GM18909 (cell line): Measurements from ENCODE around the gene FMN1.

ENCODE experiments used
- ATAC-seq: cut with Tn5 transposase; IDR thresholded peaks from one replicate; pipeline ENCODE4 v1.9.1; 2021; ENCODE audit warnings: mild to moderate bottlenecking; ENCODE audit not compliant: unreplicated experiment, poor library complexity

FMN1 gene

GRCh38 chr15:33157371-33158037 is 37.0 kb downstream of the FMN1 start:
- no peak for ATAC-seq

DNA sequence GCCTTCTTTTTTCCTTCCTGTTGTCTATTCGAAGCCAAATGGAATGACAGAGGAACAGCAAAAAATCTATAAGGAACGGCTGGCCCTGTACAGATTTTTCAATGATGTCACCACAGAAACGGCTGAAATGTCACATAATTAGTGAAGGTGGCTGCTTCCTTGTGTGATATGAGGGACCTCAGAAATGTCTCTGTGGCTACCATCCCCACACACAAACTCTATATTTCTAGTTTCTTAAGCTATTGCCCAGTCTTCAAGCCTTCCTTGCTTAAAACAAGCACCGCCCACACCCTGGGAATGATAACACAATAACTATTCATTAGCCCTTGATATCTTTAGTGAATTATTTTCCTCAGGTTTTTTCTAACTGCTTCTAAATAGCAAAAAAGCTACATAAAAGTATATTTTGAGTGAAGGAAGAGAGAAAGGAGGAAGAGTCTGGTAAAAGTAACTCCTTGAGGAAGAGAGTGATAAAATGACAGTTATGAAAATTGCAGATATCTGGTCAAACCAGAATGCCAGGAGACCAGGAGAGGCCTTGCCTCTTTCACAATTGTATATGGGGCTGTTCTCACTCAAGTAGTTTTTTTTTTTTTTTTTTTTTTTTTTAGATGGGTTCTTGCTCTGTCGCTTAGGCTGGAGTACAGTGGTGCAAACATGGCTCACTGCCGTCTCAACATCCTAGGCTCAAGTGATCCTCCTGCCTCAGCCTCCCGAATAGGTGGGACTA is 38.7 kb downstream of the FMN1 start:
- ATAC-seq, result no peak

GRCh38 chr15:33154351-33155166 is 40.0 kb downstream of the FMN1 start:
- ATAC-seq, result no peak

DNA sequence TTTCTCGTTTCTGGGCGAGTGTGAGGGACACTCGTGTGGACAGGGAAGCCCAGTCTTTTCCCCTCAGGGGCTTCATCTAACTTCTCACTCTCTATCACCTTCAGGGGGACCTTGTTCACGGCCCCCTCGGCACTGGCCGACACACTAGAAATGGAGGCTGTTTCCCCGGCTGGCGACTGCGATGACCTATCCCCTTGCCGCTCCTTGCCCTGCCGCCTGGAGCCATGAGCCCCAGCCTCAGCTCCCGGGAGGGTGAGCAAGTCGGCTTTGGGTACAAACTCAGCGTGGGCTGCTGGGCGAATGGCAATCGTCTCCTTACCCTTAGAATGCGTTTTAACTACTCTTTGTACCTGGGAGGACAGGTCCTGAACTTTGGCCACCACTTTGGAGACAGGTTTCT is 41.0 kb downstream of the FMN1 start:
- ATAC-seq, result no peak

- no peak for ATAC-seq
These were observed 41.9 kb downstream of the FMN1 start for GRCh38 chr15:33152502-33153109.

GRCh38 chr15:33150971-33151370 is 43.5 kb downstream of the FMN1 start:
- no peak for ATAC-seq

DNA sequence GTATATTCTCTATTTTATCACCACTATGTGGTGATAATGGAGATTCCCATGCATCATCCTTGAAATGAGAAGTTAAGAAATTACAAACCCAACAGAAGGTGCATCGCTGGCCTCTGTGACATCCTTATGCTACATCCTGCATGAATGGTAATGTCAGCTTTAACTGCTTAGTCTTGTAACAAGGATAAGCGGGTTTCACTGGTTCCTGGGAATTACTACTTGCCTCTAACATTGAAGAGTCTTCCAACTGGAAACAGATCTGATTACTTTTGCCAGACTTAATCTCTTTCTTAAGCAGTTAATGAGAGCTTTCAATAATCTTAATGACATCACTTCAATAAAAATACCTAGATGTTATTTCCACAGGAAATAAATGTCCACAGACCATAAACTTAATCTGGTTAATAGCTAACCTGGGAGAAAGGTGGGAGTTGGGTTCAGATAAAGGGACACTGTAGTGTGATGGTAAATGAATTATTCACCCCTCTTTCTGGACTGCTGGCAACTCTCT is 44.0 kb downstream of the FMN1 start:
- ATAC-seq, result no peak

DNA sequence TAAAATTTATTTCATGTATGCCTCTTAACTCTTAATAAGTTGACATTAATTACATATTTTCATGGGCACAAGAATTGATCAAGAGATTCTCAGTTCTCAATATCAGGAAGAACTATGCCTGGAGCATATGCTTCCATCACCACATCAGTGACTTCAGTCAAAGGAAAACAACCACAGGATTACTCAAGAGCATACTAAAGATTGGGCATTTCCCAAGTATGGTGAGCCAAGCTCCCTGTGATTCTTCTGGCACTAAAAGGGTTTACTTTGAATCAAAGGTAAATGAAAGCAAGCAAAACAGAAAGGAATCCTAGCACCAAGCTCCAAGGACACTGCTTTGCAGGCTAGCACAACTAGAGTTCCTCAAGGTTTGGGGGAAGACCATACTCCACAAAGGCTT is 44.6 kb downstream of the FMN1 start:
- ATAC-seq, result no peak

DNA sequence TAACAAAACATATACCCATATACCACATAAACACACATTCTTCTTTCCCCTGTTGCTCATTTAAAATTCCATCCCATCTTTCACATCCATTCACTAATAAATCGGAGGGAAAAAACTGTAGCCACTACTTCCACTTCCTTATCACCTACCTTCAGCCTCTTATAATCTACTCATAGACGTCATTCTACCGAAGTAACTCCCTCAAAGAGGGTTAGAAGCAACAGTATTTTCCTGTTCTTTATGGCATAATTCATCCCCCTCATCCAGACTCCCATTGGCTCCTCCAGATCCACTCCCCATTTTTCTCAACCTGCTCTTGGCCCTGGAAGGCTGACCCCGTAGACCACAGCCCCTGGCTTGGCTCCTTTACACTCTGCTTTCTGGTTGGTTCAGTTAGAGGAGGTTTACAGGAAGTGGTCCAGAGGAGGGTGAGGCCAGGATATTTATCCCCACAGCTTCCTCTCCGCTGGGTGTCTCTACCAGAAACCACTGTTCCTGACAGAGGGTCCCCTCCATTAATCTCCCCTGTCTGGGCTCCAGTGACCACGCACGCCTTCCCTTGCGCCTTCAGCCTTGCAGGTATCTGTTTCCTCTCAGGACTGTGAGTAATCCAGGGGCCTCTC is 46.3 kb downstream of the FMN1 start:
- ATAC-seq, result no peak

DNA sequence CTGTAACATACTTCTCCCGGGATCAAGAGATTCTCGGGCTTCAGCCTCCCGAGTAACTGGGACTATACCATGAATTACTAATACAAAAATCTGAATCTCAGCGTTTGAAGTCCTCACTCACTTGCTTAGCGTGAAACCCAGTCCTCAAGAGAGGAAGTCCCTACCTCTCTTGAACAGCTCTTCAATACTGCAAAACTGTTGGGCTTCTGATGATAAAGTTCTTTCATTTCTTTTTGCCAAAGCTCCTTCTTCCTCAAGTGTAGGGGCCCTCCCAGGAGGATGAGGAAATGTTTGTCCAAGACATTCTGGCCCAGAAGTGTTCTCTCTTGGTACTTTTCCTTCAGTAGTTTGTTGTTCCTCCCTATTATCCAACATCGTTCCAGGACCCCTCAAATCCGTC is 48.5 kb downstream of the FMN1 start:
- no peak for ATAC-seq

GRCh38 chr15:33145447-33145846 is 49.1 kb downstream of the FMN1 start:
- no peak for ATAC-seq

DNA sequence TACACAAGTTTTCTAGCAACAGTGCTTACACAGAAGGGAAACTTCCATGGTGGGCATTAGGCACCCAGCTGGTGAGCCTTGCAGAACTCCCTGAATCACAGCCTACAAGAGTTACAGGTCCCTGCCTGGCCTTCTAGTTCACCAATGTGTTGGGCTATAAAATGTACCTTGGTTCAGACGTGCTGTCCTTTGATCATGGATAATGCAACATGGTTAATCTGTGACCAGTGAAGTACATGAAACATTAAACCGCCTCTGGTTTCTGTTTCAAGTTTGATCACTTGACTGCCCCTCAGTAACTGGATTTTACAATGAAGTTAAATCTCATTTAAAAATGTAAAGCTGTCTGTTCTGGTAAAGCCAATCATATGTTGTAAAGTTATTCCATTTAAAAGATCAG is 51.8 kb downstream of the FMN1 start:
- ATAC-seq, result peak; percentile 90

DNA sequence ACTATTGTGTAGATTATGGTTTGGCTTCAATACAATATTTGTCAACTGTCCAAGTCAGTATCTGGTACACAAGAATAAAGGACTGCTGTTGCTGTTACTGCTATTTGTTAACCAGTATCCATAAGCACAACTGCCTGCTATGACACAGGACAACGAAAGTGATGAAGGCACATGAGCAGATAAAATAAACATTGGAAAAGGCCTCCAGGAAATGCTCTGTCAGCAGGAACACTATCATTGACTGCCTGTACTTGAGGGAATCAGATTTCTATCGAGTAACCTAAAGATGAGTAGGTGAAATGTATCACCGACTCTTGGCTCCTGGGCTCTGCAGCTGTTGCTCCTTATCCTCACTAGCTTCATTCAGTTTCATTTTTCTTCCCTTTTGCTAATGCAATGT is 56.5 kb downstream of the FMN1 start:
- no peak for ATAC-seq

DNA sequence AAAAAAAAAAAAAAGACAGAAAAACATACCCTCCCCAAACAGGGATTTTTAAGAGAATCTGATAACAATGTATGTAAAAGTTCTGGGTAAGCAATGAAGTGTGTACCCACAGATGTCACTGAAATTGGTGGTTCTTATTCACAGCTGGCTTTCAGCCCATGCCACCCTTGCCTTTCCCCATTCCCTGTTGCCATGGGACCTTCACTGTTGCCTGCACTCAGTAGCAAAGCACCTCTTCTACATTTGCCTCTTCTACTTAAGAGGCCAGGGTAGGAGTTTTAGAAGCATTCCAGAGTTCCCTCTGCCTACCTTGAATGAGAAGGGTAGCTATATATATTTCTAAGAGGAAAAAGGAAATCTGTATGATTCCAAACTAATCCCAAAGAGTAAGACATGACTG is 57.4 kb downstream of the FMN1 start:
- no peak for ATAC-seq

- no peak for ATAC-seq
These were observed 58.2 kb downstream of the FMN1 start for GRCh38 chr15:33136353-33136752.

DNA sequence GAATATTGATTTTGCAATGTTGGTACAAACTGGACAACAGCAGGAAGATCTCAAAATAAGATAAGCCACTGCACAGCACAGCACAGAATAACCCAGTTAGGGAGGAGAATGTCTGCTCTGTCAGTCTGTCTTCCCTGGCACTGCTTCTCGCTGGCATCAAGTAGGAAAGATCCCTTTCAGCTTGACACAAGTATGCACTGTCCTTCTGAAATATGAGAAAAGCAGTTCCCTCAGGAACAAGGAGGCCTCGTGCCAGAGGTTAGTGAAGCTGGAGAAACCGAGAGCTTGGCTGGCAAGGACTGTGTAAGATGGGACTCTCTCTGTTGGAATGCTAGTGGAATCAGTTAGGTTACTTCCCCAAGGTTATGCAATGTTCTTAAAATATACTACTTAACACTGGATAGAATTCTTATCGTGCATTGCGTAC is 59.1 kb downstream of the FMN1 start:
- ATAC-seq, result no peak

DNA sequence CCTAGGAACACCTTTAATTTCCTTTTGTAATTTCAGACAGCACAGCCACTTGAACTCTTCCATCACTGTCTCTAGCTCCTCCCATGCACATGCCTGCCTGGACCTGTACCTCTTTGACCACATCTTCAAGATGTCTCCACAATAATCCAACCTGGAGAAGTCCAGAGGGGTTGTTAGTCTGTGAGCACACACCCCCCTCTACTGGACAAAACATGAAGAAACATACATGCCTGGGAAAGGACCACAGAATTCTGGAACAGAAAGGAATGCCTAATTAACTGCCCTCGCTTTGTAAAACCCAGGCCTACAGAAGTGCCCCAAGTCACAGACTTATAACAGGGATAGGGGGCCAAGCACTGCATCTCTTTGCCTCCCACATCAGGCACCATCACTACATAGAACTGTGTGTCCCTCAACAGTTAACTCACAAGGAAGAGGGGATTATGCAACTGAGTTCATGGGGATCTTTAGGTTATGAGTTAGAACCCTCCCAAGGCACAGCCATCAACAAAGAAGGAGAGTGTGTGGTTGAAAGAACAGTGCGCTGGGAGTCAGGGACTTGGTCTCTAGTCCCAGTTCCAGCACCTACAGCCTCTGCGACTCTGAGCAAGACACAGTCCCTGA is 61.7 kb downstream of the FMN1 start:
- ATAC-seq, result no peak

DNA sequence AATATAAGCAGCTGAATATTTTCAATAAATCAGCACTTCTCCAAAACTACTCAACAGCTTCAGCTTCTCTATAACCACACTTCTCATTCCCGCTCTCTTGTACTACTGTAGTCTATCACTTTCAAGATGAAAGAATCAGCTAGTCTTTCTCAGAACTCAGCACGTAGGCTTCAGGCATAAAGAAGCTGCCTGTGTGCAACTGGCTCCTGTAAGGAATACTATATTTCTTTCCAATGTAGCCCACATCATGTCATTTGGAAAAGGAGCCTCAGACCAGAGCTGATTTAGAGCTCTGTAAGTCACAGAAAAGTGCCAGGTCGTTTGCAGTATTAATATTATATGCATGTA is 62.3 kb downstream of the FMN1 start:
- ATAC-seq, result no peak

- no peak for ATAC-seq
These were observed 62.8 kb downstream of the FMN1 start for GRCh38 chr15:33131552-33132232.
